Measurements from ENCODE around the gene KIAA1671.

DNA sequence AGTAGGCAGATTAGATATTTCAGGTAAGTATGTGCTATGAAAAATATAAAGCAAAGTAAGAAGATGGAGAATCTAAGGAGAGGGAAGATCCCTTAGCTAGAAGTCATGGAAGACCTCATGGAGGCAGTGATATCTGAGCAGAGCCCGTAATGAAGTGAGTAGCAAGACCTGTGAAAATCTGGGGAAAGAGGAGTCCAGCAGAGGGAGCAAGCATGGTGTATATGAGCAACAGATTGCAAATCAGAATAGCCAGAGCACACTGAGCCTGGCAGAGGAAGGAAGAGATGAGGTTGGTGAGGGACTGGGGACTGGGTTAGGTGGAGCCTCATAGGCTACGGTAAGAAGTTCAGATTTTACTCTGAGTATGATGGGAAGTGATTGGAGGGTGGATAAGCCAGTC lies 15.4 kb upstream of the KIAA1671 start:
- TF ChIP-seq, protein P1, sequence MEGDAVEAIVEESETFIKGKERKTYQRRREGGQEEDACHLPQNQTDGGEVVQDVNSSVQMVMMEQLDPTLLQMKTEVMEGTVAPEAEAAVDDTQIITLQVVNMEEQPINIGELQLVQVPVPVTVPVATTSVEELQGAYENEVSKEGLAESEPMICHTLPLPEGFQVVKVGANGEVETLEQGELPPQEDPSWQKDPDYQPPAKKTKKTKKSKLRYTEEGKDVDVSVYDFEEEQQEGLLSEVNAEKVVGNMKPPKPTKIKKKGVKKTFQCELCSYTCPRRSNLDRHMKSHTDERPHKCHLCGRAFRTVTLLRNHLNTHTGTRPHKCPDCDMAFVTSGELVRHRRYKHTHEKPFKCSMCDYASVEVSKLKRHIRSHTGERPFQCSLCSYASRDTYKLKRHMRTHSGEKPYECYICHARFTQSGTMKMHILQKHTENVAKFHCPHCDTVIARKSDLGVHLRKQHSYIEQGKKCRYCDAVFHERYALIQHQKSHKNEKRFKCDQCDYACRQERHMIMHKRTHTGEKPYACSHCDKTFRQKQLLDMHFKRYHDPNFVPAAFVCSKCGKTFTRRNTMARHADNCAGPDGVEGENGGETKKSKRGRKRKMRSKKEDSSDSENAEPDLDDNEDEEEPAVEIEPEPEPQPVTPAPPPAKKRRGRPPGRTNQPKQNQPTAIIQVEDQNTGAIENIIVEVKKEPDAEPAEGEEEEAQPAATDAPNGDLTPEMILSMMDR (IDR thresholded peaks at IDR 0.05; ENCODE audit: insufficient read depth, low read length, poor library complexity, severe bottlenecking) = no peak
- no peak for TF ChIP-seq EZH2phosphoT487 (conservative IDR thresholded peaks at IDR 0.05; ENCODE audit: low read length)

Measured in SU-DHL-6 (cell line).